LNCAP (cell line): ENCODE results near the gene GALNT2.

Experiments
- CTCF ChIP-seq: fragments of 450-650 bp; IDR thresholded peaks from 2 replicates; pipeline ENCODE4 v1.5.1; 2017; ENCODE audit warnings: mild to moderate bottlenecking

Gene GALNT2

DNA sequence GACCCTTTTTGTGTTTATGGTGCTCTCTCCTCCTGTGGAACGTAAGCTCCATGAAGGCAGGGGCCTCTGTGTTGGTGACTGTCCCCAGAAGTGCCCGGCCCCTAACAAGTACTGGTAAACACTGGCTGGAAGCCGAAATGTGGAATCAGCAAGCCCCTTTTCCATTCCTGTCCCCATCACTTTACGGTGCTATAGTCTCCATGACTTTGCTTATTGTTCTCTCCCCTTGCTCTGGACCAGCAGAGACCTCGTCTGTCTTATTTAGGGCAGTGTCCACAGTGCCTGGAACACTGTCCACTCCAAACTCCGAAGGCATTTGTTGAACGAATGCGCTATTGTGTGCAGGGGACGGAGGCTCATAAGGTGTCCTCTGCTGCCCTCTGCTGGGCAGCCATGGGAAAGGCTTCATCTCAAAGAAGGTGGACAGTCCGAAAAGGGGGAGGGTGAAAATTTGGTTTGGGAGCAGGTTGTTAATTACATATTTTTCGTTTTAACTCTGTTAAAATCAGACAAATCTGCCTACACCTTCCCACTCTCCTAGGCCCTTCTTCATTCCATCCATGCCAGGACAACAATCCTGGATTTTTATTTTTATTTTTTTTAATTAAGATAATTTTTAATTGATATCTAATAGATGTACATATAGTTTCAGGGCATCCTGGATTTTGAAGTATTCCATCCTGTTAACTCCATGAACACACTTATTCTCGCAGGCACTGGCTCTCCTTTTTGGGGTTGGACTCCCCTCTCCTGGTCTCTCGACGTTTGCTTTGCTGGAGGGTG is 243.5 kb downstream of the GALNT2 start:
- peak; percentile 89 for TF ChIP-seq CTCF

- no peak for TF ChIP-seq CTCF
These were observed 245.6 kb downstream of the GALNT2 start for GRCh38 chr1:230312676-230313075.

GRCh38 chr1:230313453-230314141 is 246.6 kb downstream of the GALNT2 start:
- no peak for TF ChIP-seq CTCF

- TF ChIP-seq CTCF, result no peak
These were observed 247.1 kb downstream of the GALNT2 start for GRCh38 chr1:230314142-230314470.

- TF ChIP-seq CTCF, result no peak
These were observed 248.1 kb downstream of the GALNT2 start for GRCh38 chr1:230315099-230315498.

DNA sequence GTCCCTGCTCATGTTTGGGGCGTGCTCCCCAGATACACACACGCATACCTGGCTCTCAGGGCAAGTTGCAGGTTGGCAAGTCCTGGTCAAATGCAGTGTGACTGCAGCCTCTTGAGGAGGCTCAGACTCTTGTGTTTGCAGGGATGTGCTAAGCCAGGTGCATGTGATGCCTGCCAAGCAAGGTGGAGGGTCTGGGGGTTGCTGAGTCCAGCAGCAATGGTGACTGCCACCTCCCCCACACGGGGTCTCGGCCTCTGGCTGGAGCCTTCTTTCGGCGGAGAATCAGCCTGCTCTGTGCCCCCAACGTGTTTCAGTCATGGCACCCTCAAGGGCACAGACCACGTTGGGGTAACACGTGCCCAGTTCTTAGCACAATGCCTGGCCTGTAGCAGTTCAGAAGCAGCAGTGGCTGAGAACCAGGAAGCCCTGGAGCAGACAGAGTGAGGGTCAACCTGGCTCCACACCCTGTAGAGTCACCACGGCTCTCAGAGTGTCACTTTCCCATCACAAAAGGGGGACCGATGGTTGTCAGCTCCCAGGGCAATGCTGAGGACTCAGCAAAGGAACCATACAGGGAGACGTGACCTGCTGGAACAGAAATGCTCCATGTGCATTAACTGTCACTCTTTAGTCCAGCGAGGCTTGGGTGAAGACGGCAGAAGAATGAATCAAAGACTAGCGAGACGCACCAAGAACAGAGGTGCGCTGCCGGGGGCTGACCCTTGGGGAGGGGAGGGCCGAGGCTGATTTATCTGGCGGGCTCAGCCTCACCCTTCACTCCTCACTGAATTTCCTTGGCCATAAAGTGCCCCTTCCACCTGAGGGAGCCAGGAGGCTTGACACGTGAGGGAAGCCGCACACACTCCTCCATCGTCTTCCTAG is 250.1 kb downstream of the GALNT2 start:
- no peak for TF ChIP-seq CTCF
